Endothelial cell of umbilical vein (primary cell): ENCODE measurements around the gene IPO4. TPM values are rescaled to one million over a fixed set of nuclear protein-coding genes. Genes with fewer than 3 reads are reported as not detected.

Experiments used
- BruUV-seq: library from RNA; stranded (reverse); fragments of 400-500 nt; replicated peaks from 2 replicates; lab custom pipeline; 2021; lab: Mats Ljungman, UMichigan
- CTCF ChIA-PET: fragments of 300-600, 350-600 bp; sonication (Branson Sonifier 250); formaldehyde crosslinking; loops from one replicate; lab custom pipeline; 2021; ENCODE audit warnings: antibody characterized with exemption, inconsistent platforms; lab: Charles Lee
- POLR2A ChIA-PET: fragments of 300-600, 350-600 bp; sonication (Branson Sonifier 250); formaldehyde crosslinking; loops from one replicate; lab custom pipeline; 2021; ENCODE audit warnings: antibody characterized with exemption, inconsistent platforms; lab: Charles Lee
- DNase-seq: peaks from one replicate; pipeline ENCODE4 v3.0.0-alpha.2; 2011; ENCODE audit warnings: low read depth, low spot score
- FAIRE-seq: peaks from 2 replicates; lab custom pipeline; 2011; peaks lifted over from hg19 to GRCh38; lab: Jason Lieb, UNC
- H2AFZ ChIP-seq: 2 replicates; pipeline ENCODE4 v1.6.0; 2012; ENCODE audit warnings: low read depth, low read length, control low read depth, inconsistent platforms
- H3K27ac ChIP-seq: 2 replicates; pipeline ENCODE4 v1.5.1; 2011; ENCODE audit warnings: low read depth, mild to moderate bottlenecking, control low read depth, low read length, moderate library complexity; ENCODE audit not compliant: insufficient read depth
- H3K27me3 ChIP-seq, 2 experiments: 2 replicates each; pipeline versions ENCODE4 v1.6.0 to v1.6.1; 2011; ENCODE audit warnings: low read length in 2 of 2, mixed read lengths in 1 of 2; ENCODE audit not compliant: control insufficient read depth in 2 of 2, insufficient read depth in 2 of 2
- H3K36me3 ChIP-seq, 2 experiments: 2 replicates in 1 of 2; 3 replicates in 1 of 2; pipeline ENCODE4 v1.5.1; 2011; ENCODE audit warnings: low read length in 2 of 2, mild to moderate bottlenecking in 1 of 2, moderate library complexity in 1 of 2; ENCODE audit not compliant: control insufficient read depth in 2 of 2, insufficient read depth in 2 of 2; ENCODE audit errors: extremely low read depth in 1 of 2
- H3K4me1 ChIP-seq: 3 replicates; pipeline ENCODE4 v1.5.1; 2011; ENCODE audit warnings: mild to moderate bottlenecking, low read length; ENCODE audit not compliant: control insufficient read depth, insufficient read depth; ENCODE audit errors: extremely low read depth
- H3K4me2 ChIP-seq: 2 replicates; pipeline ENCODE4 v1.6.1; 2011; ENCODE audit warnings: low read length, control low read depth, mixed read lengths; ENCODE audit not compliant: insufficient read depth
- H3K4me3 ChIP-seq, 3 experiments: fragments of 200-600 bp in 1 of 3; sonication (generic), shearing (Covaris generic) in 1 of 3; replicated peaks in 1 of 3; 2 replicates each; pipeline ENCODE4 v1.5.1; 2011 to 2016; ENCODE audit warnings: control low read depth in 3 of 3, low read length in 3 of 3, mild to moderate bottlenecking in 2 of 3, inconsistent platforms in 1 of 3, low read depth in 1 of 3, moderate library complexity in 1 of 3; ENCODE audit not compliant: insufficient read depth in 1 of 3
- H3K79me2 ChIP-seq: 2 replicates; pipeline ENCODE4 v1.6.0; 2012; ENCODE audit warnings: low read length, inconsistent platforms; ENCODE audit not compliant: control insufficient read depth, insufficient read depth
- H3K9ac ChIP-seq: replicated peaks from 2 replicates; pipeline ENCODE3; 2011; ENCODE audit warnings: low read length, control low read depth; ENCODE audit not compliant: insufficient read depth; ENCODE audit errors: extremely low read depth
- H3K9me1 ChIP-seq: replicated peaks from 3 replicates; pipeline ENCODE4 v1.6.0; 2011; ENCODE audit warnings: mild to moderate bottlenecking, low read length; ENCODE audit not compliant: control insufficient read depth, insufficient read depth; ENCODE audit errors: extremely low read depth
- H3K9me3 ChIP-seq: replicated peaks from 2 replicates; pipeline ENCODE4 v1.5.1; 2012; ENCODE audit warnings: low read length, inconsistent platforms; ENCODE audit not compliant: control insufficient read depth, insufficient read depth
- H4K20me1 ChIP-seq: replicated peaks from 2 replicates; pipeline ENCODE3; 2011; ENCODE audit warnings: mild to moderate bottlenecking, low read length; ENCODE audit not compliant: control insufficient read depth, insufficient read depth; ENCODE audit errors: extremely low read depth
- CTCF ChIP-seq, 2 donors: IDR thresholded peaks; 1 replicate in 1 of 2; 2 replicates in 1 of 2; pipeline ENCODE4 v1.5.1; 2011; ENCODE audit warnings: low read length in 2 of 2, mild to moderate bottlenecking in 2 of 2, moderate library complexity in 2 of 2, control low read depth in 1 of 2, inconsistent platforms in 1 of 2, low read depth in 1 of 2; ENCODE audit not compliant: insufficient read depth in 1 of 2; ENCODE audit errors: extremely low read depth in 1 of 2
- EZH2 ChIP-seq: IDR thresholded peaks from 2 replicates; pipeline ENCODE4 v1.6.1; 2012; ENCODE audit warnings: borderline replicate concordance, low read depth, mild to moderate bottlenecking, moderate library complexity, low read length, inconsistent platforms; ENCODE audit not compliant: severe bottlenecking
- FOS ChIP-seq: IDR thresholded peaks from 2 replicates; pipeline ENCODE4 v1.6.1; 2011; ENCODE audit warnings: mild to moderate bottlenecking, low read length, moderate library complexity, borderline replicate concordance; ENCODE audit not compliant: insufficient read depth
- GATA2 ChIP-seq: IDR thresholded peaks from 2 replicates; pipeline ENCODE4 v1.7.0; 2011; ENCODE audit warnings: low read depth, mild to moderate bottlenecking, moderate library complexity, mixed read lengths, low read length; ENCODE audit not compliant: insufficient read length, insufficient read depth
- JUN ChIP-seq: IDR thresholded peaks from 2 replicates; pipeline ENCODE4 v1.6.1; 2011; ENCODE audit warnings: borderline replicate concordance, low read depth; ENCODE audit not compliant: insufficient read length, insufficient read depth
- MAX ChIP-seq: IDR thresholded peaks from 2 replicates; pipeline ENCODE4 v1.6.1; 2011; ENCODE audit not compliant: insufficient read depth, insufficient read length
- MYC ChIP-seq: IDR thresholded peaks from one replicate; pipeline ENCODE4 v1.6.1; 2011; ENCODE audit warnings: mild to moderate bottlenecking, low read depth, low read length
- POLR2A ChIP-seq: IDR thresholded peaks from 2 replicates; pipeline ENCODE4 v1.6.1; 2012; ENCODE audit warnings: low read depth, mild to moderate bottlenecking, control low read depth, low read length
- POLR2AphosphoS5 ChIP-seq: IDR thresholded peaks from 2 replicates; pipeline ENCODE4 v1.6.1; 2012; ENCODE audit warnings: low read depth, mild to moderate bottlenecking, control low read depth, low read length, moderate library complexity; ENCODE audit not compliant: insufficient read depth
- dilution Hi-C: fragments of 300-500 bp; cut with MboI; formaldehyde crosslinking; loops from one replicate; pipeline ENCODE4 v1.15.0; 2019; ENCODE audit warnings: low sequenced_read_pairs; ENCODE audit not compliant: extremely low pct_ligation_motif_present
- intact Hi-C: fragments of 100-400 bp; cut with micrococcal nuclease; formaldehyde crosslinking; loops from one replicate; pipeline ENCODE4 v1.10.0; 2022
- polyA plus RNA-seq, 4 experiments: library from polyadenylated mRNA; depleted of rRNA in 3 of 4; stranded (reverse) in 3 of 4; unstranded in 1 of 4; fragments of >200 nt; gene quantifications; 2 replicates each; pipeline versions ENCODE4 v1.2.1 to v1.2.3, GENCODE V29; 2011 to 2012; ENCODE audit warnings: missing spikeins in 1 of 4
- total RNA-seq: library from RNA; stranded (reverse); gene quantifications from 2 replicates; pipeline ENCODE4 v1.2.3, GENCODE V29; 2021

The IPO4 gene
- total and polyA plus RNA-seq, 2 donors (not counting 3 experiments of a cell fraction or from before 2014, with no cell fraction given), result 24.6 to 66.5 TPM

- H4K20me1 ChIP-seq, result no peaks in the 10 kb centered on the region
- peak overlapping the region; percentile 63 for H3K4me2 ChIP-seq
- H3K79me2 ChIP-seq, result peaks cover 21% of the 10 kb centered on the region
- intact Hi-C loops, result loop anchor here (1.0 kb wide), 3 partner anchors 10 to 42 kb away; partner anchors contain the start of genes DCAF11, NRL and RNF31
- ChIA-PET CTCF (interaction anchor here (0.7 to 2.6 kb wide), 6 partner anchors 9 to 79 kb away, joined by 3 to 15 read pairs (median 10); partner anchors contain the start of genes DCAF11, IRF9, NRL and PSME2), POLR2A (interaction anchor here (0.7 to 1.2 kb wide), 3 partner anchors 10 to 22 kb away, joined by 3 to 10 read pairs (median 4); partner anchors contain the start of genes DCAF11, NRL, PSME2 and RNF31)
- H3K9me3 ChIP-seq, result no peaks in the 10 kb centered on the region
- dilution Hi-C loops, result no loop called here
- no peak overlapping the region for H3K27ac ChIP-seq
- no TSS peak for BruUV-seq
- no peaks in the 10 kb centered on the region for H3K27me3 ChIP-seq
- H3K9me1 ChIP-seq, result no peaks in the 10 kb centered on the region
- DNase-seq, result no peak
- H2AFZ ChIP-seq, result no peak overlapping the region
- H3K9ac ChIP-seq, result peak overlapping the region; percentile 79
- peaks cover 6 to 19% of the 10 kb centered on the region in 2 experiments for H3K36me3 ChIP-seq
- peaks cover 15% of the 10 kb centered on the region for H3K4me1 ChIP-seq
- FAIRE-seq, result no peak
- H3K4me3 ChIP-seq, result peak overlapping the region; percentile 56 to 93 (median 90)
- TF ChIP-seq CTCF (IDR thresholded peaks at IDR 0.05; ENCODE audit: extremely low read depth in 1 of 2, insufficient read depth in 1 of 2, low read depth in 1 of 2, low read length in 2 of 2), result no peak
- no peak for TF ChIP-seq GATA2
- no peak for TF ChIP-seq JUN
- no peak for TF ChIP-seq MYC
- no peak for TF ChIP-seq FOS
- no peak for TF ChIP-seq MAX
- TF ChIP-seq POLR2A, result no peak
- no peak for TF ChIP-seq POLR2AphosphoS5
- no peak for TF ChIP-seq EZH2
These were observed 51.7 kb downstream of the IPO4 start for GRCh38 chr14:24136684-24137528.
